ENCODE results near the gene PCGF5.
"Not testable (repeated sequence)": the region's sequence is repeated elsewhere in the genome, so short reads cannot be mapped to it uniquely, and the experiment has no call there.

- TF ChIP-seq CTCF, POLR2A, POLR2AphosphoS5 (IDR thresholded peaks at IDR 0.05): not testable (repeated sequence)
Observed at GRCh38 chr10:91302946-91303345, 82.5 kb downstream of the PCGF5 start.
